HG03095 (cell line): ENCODE measurements around the gene ASPG.

Source experiments
- ATAC-seq: cut with Tn5 transposase; IDR thresholded peaks from one replicate; pipeline ENCODE4 v1.9.1; 2021; ENCODE audit warnings: moderate library complexity; ENCODE audit not compliant: unreplicated experiment

Gene ASPG

GRCh38 chr14:104105071-104105821 is 19.7 kb downstream of the ASPG start:
- ATAC-seq, result no peak

GRCh38 chr14:104105822-104106470 is 20.4 kb downstream of the ASPG start:
- ATAC-seq, result no peak

DNA sequence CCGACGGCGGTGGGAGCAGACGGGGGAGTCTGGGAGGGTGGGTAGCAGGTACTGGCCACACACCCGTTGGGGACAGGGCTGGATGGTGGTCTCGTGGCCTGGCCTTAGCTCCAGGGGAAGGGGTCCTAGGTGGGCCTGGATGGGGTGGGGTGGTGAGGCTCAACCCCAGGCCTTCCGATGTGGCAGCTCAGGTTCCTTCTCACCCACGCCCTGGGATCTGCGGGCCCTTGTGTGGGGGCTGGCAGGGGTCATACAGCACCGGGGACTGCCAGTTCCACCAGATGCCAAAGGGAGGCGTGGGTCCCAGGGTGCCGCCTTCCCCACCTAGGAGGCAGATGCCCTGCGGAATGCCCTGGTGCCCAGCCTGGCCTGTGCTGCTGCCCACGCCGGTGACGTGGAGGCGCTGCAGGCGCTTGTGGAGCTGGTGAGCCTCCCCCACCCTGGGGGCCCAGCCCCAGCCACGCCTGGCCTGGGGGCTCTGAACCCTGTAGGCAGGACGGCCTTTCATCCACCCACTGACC is 21.0 kb downstream of the ASPG start:
- no peak for ATAC-seq

DNA sequence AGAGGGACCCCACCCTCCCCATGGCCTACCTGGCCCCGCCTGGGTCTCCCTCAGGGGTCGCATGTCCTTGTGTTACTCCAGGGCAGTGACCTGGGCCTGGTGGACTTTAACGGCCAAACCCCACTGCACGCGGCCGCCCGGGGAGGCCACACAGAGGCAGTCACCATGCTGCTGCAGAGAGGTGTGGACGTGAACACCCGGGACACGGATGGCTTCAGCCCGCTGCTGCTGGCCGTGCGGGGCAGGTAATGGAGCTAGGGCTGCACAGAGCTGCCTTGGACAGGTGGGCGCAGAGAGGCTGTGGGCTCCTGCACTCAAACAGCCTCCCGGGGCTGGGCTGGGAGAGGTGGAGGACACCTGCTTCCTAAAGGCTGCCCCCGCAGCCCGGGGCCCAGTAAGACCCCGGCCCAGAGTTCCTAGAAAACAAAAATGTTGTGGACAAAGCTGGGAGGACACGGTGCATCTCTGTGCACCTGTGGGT is 21.6 kb downstream of the ASPG start:
- no peak for ATAC-seq

DNA sequence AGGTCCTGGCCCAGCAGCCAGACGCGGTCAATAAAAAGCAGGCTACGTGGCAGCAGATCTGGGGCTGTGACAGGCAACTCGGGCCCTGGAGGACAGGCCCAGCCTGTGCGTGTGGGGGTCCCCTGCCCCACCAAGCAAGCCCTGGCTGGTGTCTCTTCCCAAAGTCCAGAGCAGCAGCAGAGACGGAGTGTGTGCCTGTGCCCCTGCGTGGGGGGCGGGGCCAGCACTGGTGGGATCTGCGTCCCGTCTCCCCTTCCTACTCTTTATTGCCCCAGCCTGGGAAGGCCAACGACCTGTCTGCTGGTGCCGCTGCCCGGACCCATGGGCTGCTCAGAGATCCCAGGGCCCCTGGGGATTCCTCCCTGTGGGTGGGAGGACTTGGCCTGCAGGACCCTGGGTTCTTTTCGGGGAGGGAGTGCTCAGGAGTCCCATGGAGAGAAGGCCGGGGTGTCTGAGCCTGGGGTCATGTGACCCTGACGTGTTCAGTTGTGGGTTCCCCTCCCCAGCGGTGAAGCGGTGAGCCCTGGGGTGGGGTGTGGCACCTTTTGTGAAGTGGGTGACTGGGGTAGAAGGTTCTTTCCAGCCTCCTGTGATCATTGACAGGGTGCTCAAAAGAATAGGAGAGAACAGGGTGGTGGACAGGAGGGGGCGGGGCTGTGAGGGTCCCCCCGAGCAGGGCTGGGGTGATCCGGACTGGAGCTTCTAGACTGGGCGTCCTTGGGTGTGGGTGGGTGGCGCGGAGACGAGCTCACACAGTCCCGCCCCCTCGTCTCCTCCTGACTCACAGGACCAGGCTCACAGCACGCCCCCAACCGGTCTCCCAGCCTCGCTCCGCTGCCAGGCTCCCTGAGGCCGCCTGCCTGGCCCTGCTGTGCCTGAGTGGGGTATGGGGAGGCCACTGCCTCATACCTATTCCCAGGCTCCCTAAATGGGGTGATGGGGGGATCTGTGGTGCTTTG is 22.4 kb downstream of the ASPG start:
- no peak for ATAC-seq

GRCh38 chr14:104108570-104109541 is 23.4 kb downstream of the ASPG start:
- ATAC-seq, result no peak

GRCh38 chr14:104109731-104110361 is 24.3 kb downstream of the ASPG start:
- no peak for ATAC-seq

DNA sequence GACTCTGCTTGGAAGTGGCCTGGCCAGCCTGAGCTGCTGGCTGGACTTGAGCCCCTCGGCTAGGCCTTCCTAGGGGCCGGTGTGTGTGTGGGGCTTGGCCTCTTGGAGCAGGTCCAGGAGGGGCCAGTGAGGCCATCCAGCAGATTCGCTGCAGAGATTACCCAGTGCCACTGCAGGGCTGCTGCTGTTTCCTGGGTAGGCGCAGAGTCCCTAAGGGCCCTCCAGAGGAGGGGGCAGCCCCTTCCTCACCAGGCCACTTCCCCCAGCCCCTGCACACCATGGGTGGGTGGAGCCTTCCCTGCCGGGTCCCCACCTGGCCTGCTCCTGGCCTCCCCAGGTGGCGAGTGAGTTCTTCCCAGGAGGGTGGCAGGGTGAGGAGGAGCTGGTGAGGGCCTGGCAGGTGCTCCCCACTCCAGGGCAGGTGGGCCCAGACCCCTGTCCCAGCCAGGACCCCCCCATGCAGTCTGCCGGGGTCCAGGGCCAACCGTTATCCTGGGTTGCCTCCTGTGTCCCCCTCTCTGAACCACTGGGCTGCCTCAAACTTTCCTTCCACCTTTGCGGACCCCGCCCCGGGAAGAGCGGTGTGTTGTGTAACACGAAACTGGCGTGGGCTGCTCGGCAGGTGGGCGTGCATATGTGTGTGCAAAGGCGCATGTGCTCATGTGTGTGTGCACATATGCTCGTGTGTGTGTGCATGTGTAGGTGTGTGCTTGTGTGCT is 25.1 kb downstream of the ASPG start:
- no peak for ATAC-seq

GRCh38 chr14:104111301-104112112 is 26.0 kb downstream of the ASPG start:
- no peak for ATAC-seq

- ATAC-seq, result no peak
These were observed 26.6 kb downstream of the ASPG start for GRCh38 chr14:104112113-104112505.

DNA sequence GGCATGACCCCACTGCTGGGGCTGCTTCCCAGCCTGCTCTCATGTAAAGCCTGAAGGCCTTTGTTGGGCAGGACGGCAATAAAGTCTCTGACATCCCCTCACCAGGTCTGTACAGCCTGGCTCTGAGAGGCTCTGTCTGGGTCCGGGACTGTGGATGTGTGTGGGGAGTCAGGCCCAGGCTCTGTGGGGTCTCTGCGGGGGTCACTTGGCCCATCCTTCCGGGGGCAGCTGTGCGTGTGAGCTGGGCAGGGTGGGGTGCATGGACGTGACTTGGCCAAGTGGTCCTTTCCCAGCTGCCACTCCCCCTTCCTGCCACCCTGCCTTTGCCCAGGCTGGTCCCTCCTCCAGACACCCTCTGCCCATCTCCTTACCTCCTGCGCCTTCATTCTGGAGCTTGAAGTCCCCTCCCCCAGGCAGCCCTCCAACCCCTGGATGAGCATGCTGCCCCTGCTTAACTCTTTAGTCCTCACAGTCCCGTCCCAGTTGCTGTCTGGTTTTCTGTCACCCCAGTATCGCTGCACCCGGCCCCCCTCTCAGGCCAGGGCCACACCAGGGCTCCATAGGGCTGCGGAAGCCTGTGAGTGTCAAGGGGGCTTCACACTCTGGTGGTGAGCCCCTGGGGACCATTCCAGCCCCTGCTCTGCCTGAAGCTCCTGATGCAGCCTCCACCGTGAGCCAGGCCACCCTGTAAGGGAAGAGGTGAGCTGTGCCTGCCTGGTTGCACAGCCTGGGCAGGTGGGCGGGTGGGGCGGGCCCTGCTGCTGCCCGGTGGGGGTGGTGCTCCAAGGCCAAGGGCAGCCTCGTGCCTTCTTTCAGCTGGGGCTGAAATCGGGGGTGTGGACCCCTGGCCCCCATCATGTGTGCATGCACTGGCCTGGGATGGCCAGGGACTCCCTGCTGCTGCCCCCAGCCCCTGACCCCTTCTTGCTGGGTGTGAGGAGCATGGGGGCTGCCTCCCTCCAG is 27.4 kb downstream of the ASPG start:
- ATAC-seq, result no peak

DNA sequence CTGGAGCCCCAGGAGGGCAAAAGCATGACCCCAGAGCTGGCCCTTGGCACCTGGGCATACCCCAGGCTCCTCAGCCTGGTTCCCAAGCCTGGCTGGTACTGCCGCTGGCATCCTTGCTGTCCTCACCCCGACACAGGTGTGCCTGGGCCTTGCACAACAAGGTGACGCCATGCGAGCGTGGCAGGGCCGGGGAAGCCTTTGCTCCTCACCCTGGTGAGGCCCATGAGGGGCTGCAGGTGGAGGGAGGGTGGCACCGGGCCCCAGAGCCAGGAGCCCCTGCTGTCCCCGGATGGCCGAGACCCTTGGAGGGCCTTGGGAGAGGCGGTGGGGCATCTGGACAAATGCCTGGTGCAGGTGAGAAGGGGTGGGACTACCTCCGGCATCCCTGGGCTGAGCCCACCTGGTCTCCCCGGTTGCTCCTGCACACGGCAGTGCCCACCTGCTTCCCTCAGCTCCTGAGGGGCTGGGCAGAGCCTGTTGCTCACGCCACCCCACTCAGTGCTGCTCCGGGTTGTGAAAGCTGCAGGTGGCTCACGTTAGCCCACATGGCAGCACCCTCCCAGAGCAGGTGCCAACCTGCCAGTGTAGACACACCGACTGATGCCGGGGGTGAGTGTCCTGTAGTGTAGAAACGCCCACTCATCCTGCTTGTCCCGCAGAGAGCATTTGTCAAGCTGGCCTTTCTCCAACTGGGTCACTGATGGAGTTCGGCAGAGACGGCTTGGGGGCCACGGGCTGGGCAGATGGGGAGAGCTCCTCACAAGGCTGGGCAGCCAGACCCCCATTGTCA is 28.3 kb downstream of the ASPG start:
- no peak for ATAC-seq

DNA sequence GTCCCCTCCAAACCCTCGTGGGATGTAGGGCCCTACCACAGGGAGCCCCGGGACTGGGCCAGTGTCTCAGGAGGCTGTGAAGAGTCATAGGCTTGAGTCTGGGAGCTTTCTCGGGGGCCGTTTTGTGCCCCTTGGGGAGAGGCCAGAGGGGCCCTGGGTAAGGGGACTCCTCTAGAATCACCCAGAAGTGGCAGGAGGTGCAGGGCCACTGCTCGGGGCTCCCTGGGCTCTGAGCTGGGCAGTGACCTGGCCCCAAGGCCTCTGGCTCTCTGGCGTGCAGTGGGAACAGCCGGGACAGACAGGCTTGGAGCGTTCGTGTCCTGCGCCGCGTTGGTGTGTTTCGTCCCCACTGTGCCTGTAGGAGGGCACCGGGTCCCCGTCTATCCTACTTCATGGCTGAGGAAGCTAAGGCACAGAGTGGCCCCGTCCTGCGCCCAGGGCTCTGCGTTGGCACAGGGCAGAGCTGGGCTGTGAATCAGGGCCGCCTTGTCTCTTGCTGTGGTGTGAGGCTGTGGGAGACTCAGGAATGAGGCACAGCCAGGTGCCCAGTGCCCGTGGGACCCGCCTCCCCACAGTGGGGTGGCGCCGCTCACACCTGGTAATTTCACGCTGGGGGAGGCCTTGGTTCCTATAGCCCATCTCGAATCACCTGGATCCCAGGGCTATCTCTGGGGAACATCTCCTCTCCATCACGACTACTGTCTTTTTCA is 29.1 kb downstream of the ASPG start:
- ATAC-seq, result no peak

GRCh38 chr14:104115131-104115600 is 29.7 kb downstream of the ASPG start:
- no peak for ATAC-seq

GRCh38 chr14:104115691-104116287 is 30.3 kb downstream of the ASPG start:
- ATAC-seq, result no peak
